GM18870 (cell line): ENCODE data around the gene LCT.

Source experiments
- ATAC-seq: cut with Tn5 transposase; IDR thresholded peaks from one replicate; pipeline ENCODE4 v1.9.1; 2021; ENCODE audit warnings: moderate library complexity; ENCODE audit not compliant: unreplicated experiment

The LCT gene

DNA sequence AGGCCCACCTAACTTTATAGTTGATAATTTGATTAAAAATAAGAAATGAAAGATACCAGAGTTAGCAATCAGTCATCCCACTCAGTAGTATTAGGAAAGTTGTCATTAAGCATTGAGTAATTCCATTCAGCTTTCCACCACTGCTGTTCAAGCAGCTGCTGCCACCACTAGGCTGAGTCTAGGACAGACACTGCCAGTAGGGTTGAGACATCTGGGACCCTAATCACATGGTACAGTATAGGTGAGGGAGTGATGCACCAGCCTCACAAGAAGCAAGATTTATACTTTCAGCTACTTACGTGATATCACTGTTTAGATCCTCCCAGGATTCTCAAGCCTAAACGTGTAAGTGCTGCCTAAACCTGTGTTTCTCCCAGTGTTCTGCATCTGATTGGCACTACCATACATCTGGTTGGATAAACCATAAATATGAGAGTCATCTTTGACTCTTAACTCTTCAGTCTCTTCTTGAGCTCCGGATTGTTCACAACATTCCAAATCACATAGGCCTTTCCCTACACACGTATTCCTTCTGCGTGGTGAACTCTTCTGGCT, 92.1 kb downstream of the LCT start:
- peak; percentile 23 for ATAC-seq

DNA sequence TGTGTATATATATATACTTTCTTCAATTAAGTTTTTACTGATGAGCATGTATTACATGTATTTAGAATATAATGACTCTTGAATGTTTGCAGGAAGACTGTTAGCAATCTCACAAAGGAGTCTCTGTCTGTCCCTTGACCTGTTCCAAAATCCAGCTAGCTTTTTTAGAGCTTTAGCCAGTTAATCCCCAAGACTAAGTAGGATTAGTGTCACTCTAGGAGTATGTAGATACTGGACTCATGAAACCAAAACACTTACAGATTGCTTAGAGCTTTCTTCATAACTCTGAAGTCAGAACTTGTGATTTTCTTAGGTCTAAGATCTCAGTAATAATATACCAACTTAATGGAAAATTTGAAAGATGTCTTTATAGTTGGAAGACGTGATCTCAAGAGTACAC, 93.1 kb downstream of the LCT start:
- no peak for ATAC-seq

DNA sequence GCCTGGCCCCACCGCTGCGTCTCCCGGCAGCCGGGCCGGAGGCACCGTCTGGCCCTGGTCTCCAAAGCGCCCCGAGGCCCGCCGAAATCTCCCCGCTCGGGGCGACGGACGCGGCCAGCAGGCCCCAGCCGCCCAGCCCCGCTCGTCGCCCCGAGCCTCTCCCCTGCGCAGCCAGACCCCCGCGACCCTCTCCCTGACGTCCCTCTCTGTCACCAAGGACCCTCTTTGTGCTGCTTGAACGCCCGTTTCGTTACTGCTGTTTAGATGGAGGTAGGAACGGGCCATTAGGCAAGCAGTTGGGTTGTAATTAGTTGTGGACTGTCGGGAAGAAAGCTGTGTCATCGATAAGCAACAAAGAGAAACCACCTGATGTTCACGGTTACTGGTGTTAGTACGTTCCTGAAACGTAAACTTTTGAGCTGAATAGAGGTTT, 94.6 kb downstream of the LCT start:
- peak; percentile 22 for ATAC-seq

DNA sequence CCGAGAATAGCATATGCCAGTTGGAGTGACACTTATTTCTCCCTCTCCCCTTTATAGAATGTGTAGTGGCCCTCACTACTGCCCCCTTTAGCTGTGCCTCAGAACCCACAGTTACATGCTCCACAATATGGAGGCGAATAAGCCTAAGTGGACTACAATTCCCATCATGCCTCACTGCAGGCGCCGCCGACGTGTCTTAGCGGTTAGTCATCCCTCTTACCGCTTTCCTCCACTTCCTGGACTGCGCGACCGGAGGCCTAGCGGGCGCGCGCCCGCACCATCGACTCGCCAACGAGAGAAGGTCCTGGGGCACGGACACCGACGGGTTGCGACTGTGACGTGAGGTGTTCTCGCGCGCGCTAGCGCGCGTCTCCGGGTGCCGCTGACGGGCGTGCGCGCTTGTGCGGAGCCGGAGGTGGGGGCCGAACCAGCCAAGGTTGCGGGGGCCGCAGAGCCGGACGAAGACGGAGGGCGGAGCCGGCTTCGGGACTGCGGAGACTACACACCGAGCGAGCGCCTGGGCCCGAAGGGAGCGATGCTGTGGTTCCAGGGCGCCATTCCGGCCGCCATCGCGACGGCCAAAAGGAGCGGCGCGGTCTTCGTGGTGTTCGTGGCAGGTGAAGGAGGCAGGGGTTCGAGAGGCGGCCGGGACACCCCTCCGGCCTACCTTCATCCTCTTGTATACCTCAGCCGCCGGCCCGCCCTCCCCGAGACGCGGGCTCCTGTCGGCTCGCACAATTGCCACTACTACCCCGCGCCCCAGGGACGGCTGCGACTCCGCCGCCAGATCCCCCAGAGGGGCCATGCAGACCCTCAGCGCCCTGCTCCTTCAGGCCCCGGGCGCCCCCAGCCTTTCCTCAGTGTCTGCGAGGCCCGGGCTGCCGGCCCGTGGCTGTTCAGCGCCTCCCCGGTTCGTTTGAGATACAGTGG, 95.3 kb downstream of the LCT start, which contains the start of gene UBXN4:
TSS of gene UBXN4 (plus strand) at position 461 of the 930 bp plus-strand sequence. CDS start at position 536, 75 bp downstream.
- peak; percentile 88 for ATAC-seq

DNA sequence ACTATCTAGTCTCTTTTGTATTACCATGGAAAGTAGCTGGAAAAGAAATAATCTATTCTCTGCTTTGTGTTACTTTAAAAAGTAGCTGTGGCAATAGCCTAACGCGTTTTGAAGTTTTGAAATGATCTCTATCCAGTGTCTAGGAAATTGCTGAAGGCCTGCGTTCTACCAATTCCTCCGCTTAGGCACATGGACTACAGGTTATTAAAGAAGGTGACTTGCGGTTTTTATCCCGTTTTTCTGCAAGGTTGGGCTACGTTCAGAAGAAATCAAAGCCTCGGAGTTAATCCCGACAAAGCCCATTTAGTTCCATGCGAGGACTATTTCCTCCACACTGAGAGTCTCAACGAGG, 96.0 kb downstream of the LCT start:
- no peak for ATAC-seq

DNA sequence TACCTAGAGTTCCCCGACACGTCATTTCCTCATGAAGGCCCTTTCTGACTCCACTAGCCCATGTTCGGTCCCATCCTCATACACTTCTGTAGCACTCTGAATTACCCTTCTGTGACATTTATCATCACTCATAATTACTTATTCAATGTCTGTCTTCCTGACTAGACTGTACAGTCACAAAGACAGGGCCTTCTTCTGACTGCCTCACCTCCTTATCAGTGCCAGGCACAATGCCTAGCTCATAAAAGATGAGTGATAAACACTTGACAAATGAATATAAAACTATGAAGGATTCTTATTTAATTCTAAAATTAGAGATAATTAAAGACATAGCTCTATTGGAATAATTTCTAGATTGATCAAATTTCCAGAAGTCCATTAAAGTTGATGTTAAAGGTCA, 96.8 kb downstream of the LCT start:
- no peak for ATAC-seq
